Testis (tissue), 2 donors: Measurements from ENCODE around the gene MRE11.

Experiments used
- CTCF ChIP-seq, 3 experiments: fragments of 450-650 bp in 2 of 3; fragments of 200-600 bp in 1 of 3; sonication (generic) in 1 of 3; IDR thresholded peaks; one replicate each; pipeline ENCODE4 v1.5.1; 2016 to 2019; ENCODE audit warnings: antibody characterized with exemption in 3 of 3, mild to moderate bottlenecking in 2 of 3, moderate library complexity in 1 of 3
- POLR2A ChIP-seq: fragments of 450-650 bp; IDR thresholded peaks from one replicate; pipeline ENCODE4 v1.6.1; 2017; ENCODE audit warnings: antibody characterized with exemption, mild to moderate bottlenecking, moderate library complexity

- TF ChIP-seq POLR2A (no peak), CTCF (IDR thresholded peaks at IDR 0.05) (no peak)
Measured at GRCh38 chr11:94533206-94533605, 39.6 kb upstream of the MRE11 start.
